Stimulated activated CD4-positive, alpha-beta T cell treated with anti-CD3 and anti-CD28 coated beads, TNF-alpha, amount 100 ng/mL, for 4 hours (primary cell): Measurements from ENCODE around the gene COMTD1.
"Not testable (repeated sequence)": the region's sequence is repeated elsewhere in the genome, so short reads cannot be mapped to it uniquely, and the experiment has no call there.

ENCODE experiments used
- DNase-seq, 3 experiments: peaks; one replicate each; pipeline ENCODE4 v3.0.0-alpha.2; 2020; ENCODE audit warnings: low read depth in 3 of 3

The COMTD1 gene

DNA sequence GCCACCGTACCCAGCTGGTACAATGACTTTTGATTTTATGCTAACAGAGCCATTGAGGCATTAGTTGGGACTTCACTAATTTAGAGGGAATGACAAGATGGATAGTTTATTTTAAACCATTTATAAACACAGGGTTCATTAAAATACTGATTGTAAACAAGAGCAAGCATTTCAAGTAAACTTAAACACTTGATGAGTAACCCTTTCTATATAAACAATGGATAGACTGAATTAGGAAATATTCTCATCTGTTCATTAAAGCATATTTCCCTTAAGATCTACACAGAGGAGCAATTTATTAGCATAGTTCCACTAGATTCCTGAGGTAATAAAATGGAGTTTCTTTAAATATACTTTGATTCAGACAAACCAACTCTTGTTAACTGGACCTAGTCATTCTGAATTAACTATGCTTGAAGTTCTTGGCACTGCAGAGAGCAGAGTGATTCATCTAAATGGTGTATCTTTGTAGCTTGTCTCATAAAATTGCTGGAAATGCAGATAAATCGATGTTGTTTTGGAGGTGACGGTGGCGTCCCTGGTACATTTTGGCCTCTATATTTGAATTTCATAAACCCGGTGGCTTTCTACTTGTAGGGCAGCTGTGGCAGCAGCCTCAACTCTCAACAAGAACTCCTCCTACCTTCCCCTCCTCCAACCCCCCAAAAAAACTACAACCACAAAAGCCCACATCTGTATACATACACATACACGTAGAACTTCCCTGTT, 40.6 kb downstream of the COMTD1 start:
- DNase-seq: no peak

GRCh38 chr10:75194625-75195024, 41.1 kb downstream of the COMTD1 start:
- DNase-seq: not testable (repeated sequence)

- DNase-seq: no peak
These were observed 43.8 kb downstream of the COMTD1 start for GRCh38 chr10:75191821-75192568.

DNA sequence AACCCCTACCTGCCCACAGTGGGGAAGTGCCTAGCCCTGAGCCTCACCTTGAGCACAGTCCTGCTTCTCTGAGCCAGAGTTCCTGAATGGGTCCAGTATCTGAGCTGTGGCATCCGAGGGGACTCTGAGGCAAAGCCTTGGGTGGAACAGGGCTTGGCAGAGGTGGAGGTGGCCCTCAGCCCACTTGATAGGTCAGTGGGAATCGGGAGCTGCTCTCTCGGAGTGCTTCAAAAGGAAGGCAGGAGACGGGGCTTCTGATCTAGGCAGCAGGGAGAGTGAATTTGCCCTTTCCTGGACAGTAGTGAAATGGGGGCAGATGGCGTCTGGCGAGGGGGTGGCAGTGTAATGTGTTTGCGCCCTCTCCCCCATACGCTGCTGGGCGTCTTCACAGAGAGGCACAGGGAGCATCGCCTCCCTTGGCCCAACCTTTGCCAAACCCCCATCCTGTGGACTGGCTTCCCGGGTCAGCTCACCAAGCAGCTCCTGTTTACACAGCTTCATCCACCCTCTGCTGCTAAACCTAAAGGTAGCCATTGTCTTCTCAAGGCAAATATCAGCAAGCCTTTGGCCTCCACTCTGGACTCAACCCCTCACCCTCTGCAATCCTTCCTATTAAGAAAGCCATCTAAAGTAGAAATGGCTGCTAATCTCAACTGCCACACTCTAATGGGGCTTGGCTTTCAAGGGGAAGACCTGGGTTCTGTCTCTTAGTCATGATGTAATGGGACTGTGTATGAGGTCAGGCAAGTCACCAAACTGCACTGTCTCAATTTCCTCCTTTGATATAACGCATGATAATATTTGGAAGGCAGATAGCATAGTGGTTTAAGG, 46.3 kb downstream of the COMTD1 start:
- DNase-seq: no peak

GRCh38 chr10:75188522-75188921, 47.2 kb downstream of the COMTD1 start:
- DNase-seq: not testable (repeated sequence)

DNA sequence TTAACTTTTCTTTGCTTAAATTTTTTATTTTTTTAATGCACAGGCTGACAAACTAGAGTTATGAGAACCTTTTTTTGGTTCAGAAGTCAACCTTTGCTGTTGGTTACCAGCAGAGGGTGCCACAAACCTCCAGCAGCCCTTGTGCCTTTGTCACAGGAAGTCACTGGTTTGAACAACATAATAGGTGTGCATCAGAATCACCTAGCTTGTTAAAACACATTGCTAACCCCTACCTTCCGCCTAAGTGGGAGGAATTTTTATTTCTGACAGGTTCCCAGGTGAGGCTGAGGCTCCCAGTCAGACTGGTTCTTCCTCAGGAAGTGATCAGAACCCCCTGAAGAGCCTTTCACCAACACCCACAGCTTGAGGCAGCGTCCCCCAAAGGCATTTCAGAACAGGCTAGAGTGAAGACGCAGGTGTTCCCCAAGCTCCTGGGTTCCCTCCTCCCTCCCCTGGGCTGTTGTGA, 47.8 kb downstream of the COMTD1 start:
- DNase-seq: peak; percentile 17 to 51 (median 31)

- DNase-seq: no peak
These were observed 49.4 kb downstream of the COMTD1 start for GRCh38 chr10:75186310-75186709.
